ENCODE measurements around the gene TCF21. TPM values are rescaled to one million over a fixed set of nuclear protein-coding genes. Genes with fewer than 3 reads are reported as not detected.

The TCF21 gene
- under 1 TPM; 0.17 to 0.49 (median 0.31) TPM for total RNA-seq

- TF ChIP-seq, protein P1, sequence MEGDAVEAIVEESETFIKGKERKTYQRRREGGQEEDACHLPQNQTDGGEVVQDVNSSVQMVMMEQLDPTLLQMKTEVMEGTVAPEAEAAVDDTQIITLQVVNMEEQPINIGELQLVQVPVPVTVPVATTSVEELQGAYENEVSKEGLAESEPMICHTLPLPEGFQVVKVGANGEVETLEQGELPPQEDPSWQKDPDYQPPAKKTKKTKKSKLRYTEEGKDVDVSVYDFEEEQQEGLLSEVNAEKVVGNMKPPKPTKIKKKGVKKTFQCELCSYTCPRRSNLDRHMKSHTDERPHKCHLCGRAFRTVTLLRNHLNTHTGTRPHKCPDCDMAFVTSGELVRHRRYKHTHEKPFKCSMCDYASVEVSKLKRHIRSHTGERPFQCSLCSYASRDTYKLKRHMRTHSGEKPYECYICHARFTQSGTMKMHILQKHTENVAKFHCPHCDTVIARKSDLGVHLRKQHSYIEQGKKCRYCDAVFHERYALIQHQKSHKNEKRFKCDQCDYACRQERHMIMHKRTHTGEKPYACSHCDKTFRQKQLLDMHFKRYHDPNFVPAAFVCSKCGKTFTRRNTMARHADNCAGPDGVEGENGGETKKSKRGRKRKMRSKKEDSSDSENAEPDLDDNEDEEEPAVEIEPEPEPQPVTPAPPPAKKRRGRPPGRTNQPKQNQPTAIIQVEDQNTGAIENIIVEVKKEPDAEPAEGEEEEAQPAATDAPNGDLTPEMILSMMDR (IDR thresholded peaks at IDR 0.05; ENCODE audit: low read depth), result no peak
Observed at GRCh38 chr6:133888929-133889556, at the start of gene TCF21. TCF21 (plus strand) TSS chr6:133889113; CDS start chr6:133889398, 285 bp downstream.

DNA sequence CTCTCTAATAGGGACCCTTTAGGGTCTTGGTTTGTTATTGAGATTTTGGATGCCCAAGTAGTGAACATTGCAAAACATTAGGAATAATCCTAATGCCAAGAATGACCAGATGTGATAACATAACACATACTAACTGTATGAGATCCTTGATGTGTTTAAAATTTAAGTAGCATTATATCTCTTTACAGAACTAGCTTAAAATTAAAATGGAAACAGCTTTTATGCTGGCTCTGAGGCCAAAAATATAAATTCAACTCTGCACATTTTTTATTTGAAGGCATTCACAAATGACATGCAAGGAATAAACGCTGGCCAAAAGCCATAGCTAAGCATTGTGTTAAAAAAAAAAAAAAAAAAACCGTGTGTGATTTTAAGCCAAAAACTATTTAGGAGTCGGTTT, 47.7 kb upstream of the TCF21 start:
- TF ChIP-seq, protein P1 (IDR thresholded peaks at IDR 0.05; ENCODE audit: low read depth), result no peak

DNA sequence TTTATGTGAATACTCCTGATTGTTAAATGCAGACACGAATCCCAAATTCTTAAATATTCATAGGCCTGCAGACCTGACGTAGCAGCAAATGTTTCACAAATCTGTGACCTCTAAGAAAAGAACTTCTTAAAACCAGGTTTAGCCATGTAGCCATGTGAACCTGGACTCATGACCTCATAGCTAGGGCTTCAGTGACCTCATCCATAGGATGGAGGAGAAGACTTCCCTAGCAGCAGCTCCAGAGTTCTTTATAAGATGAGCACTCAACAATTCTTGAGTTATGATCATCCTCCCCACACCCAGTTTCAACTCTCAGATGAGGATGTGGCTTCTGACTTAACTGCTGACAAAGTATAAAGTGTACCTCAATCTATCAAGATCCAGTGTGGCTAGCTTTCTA, 45.8 kb upstream of the TCF21 start:
- TF ChIP-seq, protein P1 (IDR thresholded peaks at IDR 0.05; ENCODE audit: low read depth), result no peak

- TF ChIP-seq, protein P1 (IDR thresholded peaks at IDR 0.05; ENCODE audit: low read depth), result no peak
Observed at GRCh38 chr6:133844709-133845108, 44.2 kb upstream of the TCF21 start.

- TF ChIP-seq, protein P1 (IDR thresholded peaks at IDR 0.05; ENCODE audit: low read depth), result no peak
Observed at GRCh38 chr6:133854041-133854363, 34.9 kb upstream of the TCF21 start.

DNA sequence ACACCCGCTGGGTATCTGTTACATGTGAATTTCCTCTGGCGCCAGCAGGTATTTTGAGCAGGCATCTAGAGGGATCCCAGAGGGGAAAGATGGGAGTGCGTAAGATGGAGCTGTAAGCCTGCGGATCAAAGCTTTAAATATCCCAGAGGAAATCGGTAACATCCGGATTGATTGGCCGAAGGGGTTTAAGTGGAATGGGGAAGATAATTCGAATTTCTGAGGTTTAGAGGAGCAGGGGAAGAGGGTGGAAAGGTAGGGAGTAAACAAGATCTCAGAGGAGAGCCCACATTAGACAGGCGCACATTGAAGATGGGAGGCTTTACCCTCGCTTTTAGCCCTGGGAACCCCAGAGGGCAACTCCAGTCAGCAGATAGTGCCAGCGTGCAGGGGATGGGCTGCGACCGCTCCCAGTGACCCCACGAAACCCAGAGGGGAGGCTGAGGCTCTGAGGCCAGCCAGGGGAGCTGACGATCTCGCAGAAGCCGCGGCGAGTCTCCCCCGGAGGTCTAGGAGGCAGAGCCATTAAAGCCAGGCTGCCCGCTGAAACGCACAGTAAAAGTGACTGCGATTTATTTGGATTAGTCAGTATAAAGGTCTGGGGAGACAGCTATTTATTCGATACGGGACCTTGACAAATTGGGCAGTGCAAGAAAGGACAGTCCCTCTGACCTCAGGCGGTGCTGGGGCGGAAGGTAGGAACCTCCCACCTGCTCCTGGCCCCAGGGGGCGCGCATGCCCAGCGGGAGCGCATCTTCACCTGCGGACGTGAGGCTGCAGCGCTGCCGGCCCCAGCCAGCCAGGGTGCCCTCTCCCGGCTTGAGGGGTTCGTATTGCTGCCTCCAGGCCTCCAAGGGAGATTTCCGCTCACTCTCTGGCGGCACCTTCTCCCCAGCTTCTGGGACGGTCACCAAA, 34.3 kb upstream of the TCF21 start:
- TF ChIP-seq, protein P1 (IDR thresholded peaks at IDR 0.05; ENCODE audit: low read depth), result no peak

DNA sequence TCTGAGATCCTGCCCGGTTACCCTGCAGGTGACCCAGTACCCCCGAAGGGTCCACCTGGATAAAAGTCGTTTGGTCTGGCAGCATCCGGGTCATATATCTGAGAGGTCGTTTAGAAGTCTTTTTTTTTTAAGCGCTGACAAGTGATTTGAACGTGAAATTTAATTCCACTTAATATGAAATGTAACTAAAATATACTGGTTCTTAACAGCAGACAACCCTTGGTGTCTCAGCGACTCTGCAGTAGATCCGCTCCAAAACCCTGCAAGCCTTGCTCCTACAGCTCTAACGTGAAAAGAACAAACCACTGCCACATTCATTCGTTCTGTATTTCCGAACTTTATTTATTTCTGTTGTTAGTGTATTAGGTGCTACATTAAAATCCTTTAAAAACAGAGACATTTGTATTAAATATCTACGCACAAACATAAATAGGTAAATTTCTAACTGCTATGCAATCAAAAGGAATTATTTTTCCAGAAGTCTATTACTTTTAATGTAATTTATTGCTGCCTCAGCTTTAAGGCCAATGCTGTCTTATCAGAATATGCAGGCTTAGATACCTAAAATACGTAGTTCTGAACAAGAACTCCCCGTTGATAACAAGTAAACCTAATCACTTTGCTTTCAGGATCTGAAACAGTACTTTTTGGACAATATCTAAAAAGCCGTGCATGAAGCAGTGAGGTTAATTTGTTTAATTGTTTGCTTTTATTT, 33.5 kb upstream of the TCF21 start:
- TF ChIP-seq, protein P1 (IDR thresholded peaks at IDR 0.05; ENCODE audit: low read depth), result no peak
